Lower leg skin (tissue), 3 donors: ENCODE results near the gene COQ4.

ENCODE experiments used
- POLR2A ChIP-seq, 2 donors: fragments of 450-650 bp; IDR thresholded peaks; one replicate each; pipeline ENCODE4 v1.6.1; 2016 to 2017; ENCODE audit warnings: antibody characterized with exemption in 2 of 2, mild to moderate bottlenecking in 1 of 2, moderate library complexity in 1 of 2
- TF ChIP-seq, protein P1 (sequence below), 3 donors: fragments of 450-650 bp; IDR thresholded peaks; one replicate each; pipeline ENCODE4 v1.5.1; 2016; ENCODE audit warnings: antibody characterized with exemption in 3 of 3, mild to moderate bottlenecking in 3 of 3, moderate library complexity in 2 of 3

DNA sequence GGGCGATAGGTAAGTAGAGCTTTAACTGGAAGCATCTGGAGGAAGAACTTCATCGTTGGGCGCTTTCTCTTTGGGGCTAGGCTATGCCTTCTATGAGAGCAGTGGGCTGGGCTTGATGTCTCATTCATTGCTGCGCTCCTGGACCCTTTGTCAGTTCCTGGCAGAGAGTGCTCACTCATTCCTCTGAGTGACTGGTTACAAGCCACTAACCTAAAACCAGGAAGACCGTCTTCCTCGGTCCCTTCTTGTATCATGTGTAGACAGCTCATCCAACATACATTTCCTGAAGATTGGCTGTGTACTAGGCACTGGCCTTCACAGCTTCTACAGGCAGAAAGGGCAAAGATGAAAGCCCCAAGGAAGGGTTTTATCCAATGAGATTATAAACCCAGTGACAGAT, 40.1 kb upstream of the COQ4 start:
- TF ChIP-seq, protein P1, sequence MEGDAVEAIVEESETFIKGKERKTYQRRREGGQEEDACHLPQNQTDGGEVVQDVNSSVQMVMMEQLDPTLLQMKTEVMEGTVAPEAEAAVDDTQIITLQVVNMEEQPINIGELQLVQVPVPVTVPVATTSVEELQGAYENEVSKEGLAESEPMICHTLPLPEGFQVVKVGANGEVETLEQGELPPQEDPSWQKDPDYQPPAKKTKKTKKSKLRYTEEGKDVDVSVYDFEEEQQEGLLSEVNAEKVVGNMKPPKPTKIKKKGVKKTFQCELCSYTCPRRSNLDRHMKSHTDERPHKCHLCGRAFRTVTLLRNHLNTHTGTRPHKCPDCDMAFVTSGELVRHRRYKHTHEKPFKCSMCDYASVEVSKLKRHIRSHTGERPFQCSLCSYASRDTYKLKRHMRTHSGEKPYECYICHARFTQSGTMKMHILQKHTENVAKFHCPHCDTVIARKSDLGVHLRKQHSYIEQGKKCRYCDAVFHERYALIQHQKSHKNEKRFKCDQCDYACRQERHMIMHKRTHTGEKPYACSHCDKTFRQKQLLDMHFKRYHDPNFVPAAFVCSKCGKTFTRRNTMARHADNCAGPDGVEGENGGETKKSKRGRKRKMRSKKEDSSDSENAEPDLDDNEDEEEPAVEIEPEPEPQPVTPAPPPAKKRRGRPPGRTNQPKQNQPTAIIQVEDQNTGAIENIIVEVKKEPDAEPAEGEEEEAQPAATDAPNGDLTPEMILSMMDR (IDR thresholded peaks at IDR 0.05): no peak
- TF ChIP-seq POLR2A (IDR thresholded peaks at IDR 0.05): no peak
